H9 (cell line): ENCODE data around the gene DOK6. TPM values are rescaled to one million over a fixed set of nuclear protein-coding genes. Genes with fewer than 3 reads are reported as not detected.
A peak's percentile ranks its signal among the peaks of the same experiment; 100 is the strongest.

Experiments
- DNase-seq: peaks from one replicate; pipeline ENCODE4 v3.0.0-alpha.2; 2017
- H2AFZ ChIP-seq: one replicate; pipeline ENCODE4 v1.6.1; 2013; ENCODE audit warnings: mild to moderate bottlenecking, low read length, control low read depth, moderate library complexity
- H2AK5ac ChIP-seq: 2 replicates; pipeline ENCODE4 v1.6.1; 2013; ENCODE audit warnings: low read length, control low read depth, mixed read lengths; ENCODE audit not compliant: insufficient read length
- H2BK120ac ChIP-seq: one replicate; pipeline ENCODE4 v1.6.1; 2013; ENCODE audit warnings: low read depth, mild to moderate bottlenecking, low read length, control low read depth, inconsistent platforms; ENCODE audit not compliant: poor library complexity, severe bottlenecking
- H2BK12ac ChIP-seq: 2 replicates; pipeline ENCODE4 v1.6.1; 2013; ENCODE audit warnings: low read length, control low read depth, mixed read lengths, low read depth; ENCODE audit not compliant: insufficient read length
- H2BK15ac ChIP-seq: 2 replicates; pipeline ENCODE4 v1.6.1; 2013; ENCODE audit warnings: low read depth, low read length, control low read depth
- H2BK20ac ChIP-seq: one replicate; pipeline ENCODE4 v1.6.1; 2013; ENCODE audit warnings: low read depth, mild to moderate bottlenecking, low read length, control low read depth, inconsistent platforms; ENCODE audit not compliant: poor library complexity, severe bottlenecking
- H2BK5ac ChIP-seq: 2 replicates; pipeline ENCODE4 v1.6.1; 2013; ENCODE audit warnings: low read length, control low read depth, mixed read lengths; ENCODE audit not compliant: insufficient read length
- H3K14ac ChIP-seq: 2 replicates; pipeline ENCODE4 v1.6.1; 2013; ENCODE audit warnings: low read length, control low read depth; ENCODE audit not compliant: insufficient read depth
- H3K18ac ChIP-seq: 2 replicates; pipeline ENCODE4 v1.6.1; 2013; ENCODE audit warnings: low read depth, mild to moderate bottlenecking, mixed read lengths, low read length, control low read depth; ENCODE audit not compliant: insufficient read length
- H3K23ac ChIP-seq: 2 replicates; pipeline ENCODE4 v1.6.1; 2013; ENCODE audit warnings: low read length, control low read depth, mixed read lengths, low read depth; ENCODE audit not compliant: insufficient read length
- H3K23me2 ChIP-seq: 2 replicates; pipeline ENCODE4 v1.6.1; 2013; ENCODE audit warnings: low read depth, mild to moderate bottlenecking, mixed read lengths, low read length, control low read depth; ENCODE audit not compliant: insufficient read length, poor library complexity, severe bottlenecking
- H3K27ac ChIP-seq: 2 replicates; pipeline ENCODE4 v1.5.1; 2013; ENCODE audit warnings: low read length, control low read depth, mixed read lengths, low read depth; ENCODE audit not compliant: insufficient read length
- H3K27me3 ChIP-seq: 2 replicates; pipeline ENCODE4 v1.6.1; 2013; ENCODE audit warnings: low read length, control low read depth, inconsistent platforms; ENCODE audit not compliant: insufficient read depth
- H3K4ac ChIP-seq: 2 replicates; pipeline ENCODE4 v1.6.1; 2013; ENCODE audit warnings: low read depth, mild to moderate bottlenecking, control low read depth, inconsistent platforms, low read length, moderate library complexity
- H3K4me1 ChIP-seq: 2 replicates; pipeline ENCODE4 v1.6.1; 2013; ENCODE audit warnings: low read length, control low read depth, inconsistent platforms; ENCODE audit not compliant: insufficient read depth
- H3K4me2 ChIP-seq: 2 replicates; pipeline ENCODE4 v1.6.1; 2013; ENCODE audit warnings: low read length, control low read depth, mixed read lengths; ENCODE audit not compliant: insufficient read length, insufficient read depth
- H3K56ac ChIP-seq: 2 replicates; pipeline ENCODE4 v1.6.1; 2013; ENCODE audit warnings: low read depth, mild to moderate bottlenecking, mixed read lengths, low read length, control low read depth; ENCODE audit not compliant: insufficient read length
- H3K79me1 ChIP-seq: 2 replicates; pipeline ENCODE4 v1.6.1; 2013; ENCODE audit warnings: low read depth, mild to moderate bottlenecking, moderate library complexity, low read length, control low read depth, inconsistent platforms; ENCODE audit not compliant: insufficient read depth, poor library complexity, severe bottlenecking
- H3K79me2 ChIP-seq: 2 replicates; pipeline ENCODE4 v1.6.1; 2013; ENCODE audit warnings: low read length, control low read depth, inconsistent platforms; ENCODE audit not compliant: insufficient read depth
- H3K9ac ChIP-seq: 2 replicates; pipeline ENCODE4 v1.6.1; 2013; ENCODE audit warnings: low read length, control low read depth, mixed read lengths; ENCODE audit not compliant: insufficient read length; ENCODE audit errors: extremely low read depth
- H3K9me3 ChIP-seq: one replicate; pipeline ENCODE4 v1.6.1; 2013; ENCODE audit warnings: low read depth, low read length, inconsistent platforms; ENCODE audit not compliant: control insufficient read depth
- H3T11ph ChIP-seq: one replicate; pipeline ENCODE4 v1.6.1; 2013; ENCODE audit warnings: mild to moderate bottlenecking, low read length, control low read depth, inconsistent platforms
- H4K20me1 ChIP-seq: one replicate; pipeline ENCODE4 v1.6.1; 2013; ENCODE audit not compliant: control insufficient read depth, insufficient read length, insufficient read depth
- H4K5ac ChIP-seq: 2 replicates; pipeline ENCODE4 v1.6.1; 2013; ENCODE audit warnings: low read depth, mild to moderate bottlenecking, mixed read lengths, low read length, control low read depth; ENCODE audit not compliant: insufficient read length
- H4K8ac ChIP-seq: replicated peaks from 2 replicates; pipeline ENCODE4 v1.6.1; 2013; ENCODE audit warnings: low read length, control low read depth, mixed read lengths, low read depth; ENCODE audit not compliant: insufficient read length
- H4K91ac ChIP-seq: 2 replicates; pipeline ENCODE4 v1.6.1; 2013; ENCODE audit warnings: low read depth, mild to moderate bottlenecking, moderate library complexity, mixed read lengths, low read length, control low read depth; ENCODE audit not compliant: insufficient read length
- H3K27ac Mint-ChIP-seq, 3 experiments: 2 replicates in 2 of 3; 3 replicates in 1 of 3; pipeline ENCODE4 v1.8.0; 2020 to 2021; ENCODE audit warnings: mixed read lengths in 3 of 3, mild to moderate bottlenecking in 1 of 3, moderate library complexity in 1 of 3
- H3K27me3 Mint-ChIP-seq: 2 replicates; pipeline ENCODE4 v1.8.0; 2021; ENCODE audit warnings: low read depth, mild to moderate bottlenecking, moderate library complexity, mixed read lengths
- H3K36me3 Mint-ChIP-seq, 3 experiments: 2 replicates in 2 of 3; 3 replicates in 1 of 3; pipeline ENCODE4 v1.8.0; 2020 to 2021; ENCODE audit warnings: low read depth in 3 of 3, mixed read lengths in 3 of 3; ENCODE audit not compliant: insufficient read depth in 1 of 3
- H3K4me1 Mint-ChIP-seq, 2 experiments: 2 replicates each; pipeline ENCODE4 v1.8.0; 2020; ENCODE audit warnings: mixed read lengths in 2 of 2
- H3K4me3 Mint-ChIP-seq, 2 experiments: 2 replicates in 1 of 2; 3 replicates in 1 of 2; pipeline ENCODE4 v1.8.0; 2020 to 2021; ENCODE audit warnings: mild to moderate bottlenecking in 2 of 2, mixed read lengths in 2 of 2, moderate library complexity in 1 of 2
- H3K9me3 Mint-ChIP-seq, 2 experiments: 2 replicates in 1 of 2; 3 replicates in 1 of 2; pipeline ENCODE4 v1.8.0; 2020; ENCODE audit warnings: mild to moderate bottlenecking in 2 of 2, mixed read lengths in 2 of 2, moderate library complexity in 1 of 2
- CTCF ChIP-seq: fragments of 200-600 bp; sonication (generic); conservative IDR thresholded peaks from 3 replicates; pipeline ENCODE4 v1.8.0; 2021; ENCODE audit warnings: antibody characterized with exemption, mild to moderate bottlenecking
- WGBS: extraction: QIAGEN DNeasy Blood & Tissue Kit; methylation state at CpG from one replicate; pipeline ENCODE4 v1.1.7; 2013; ENCODE audit warnings: missing lambda C conversion rate, low lambda C conversion rate, mixed read lengths; ENCODE audit not compliant: insufficient read length; ENCODE audit errors: extremely low coverage; 5-methylcytosine and 5-hydroxymethylcytosine counted together
- total RNA-seq: library from RNA; stranded (reverse); gene quantifications from 2 replicates; pipeline ENCODE4 v1.2.1, GENCODE V29; 2021

DOK6 gene
- total RNA-seq, 1 experiment from 2014 or later, result 0.20 TPM

- no peaks in the 10 kb centered on the region for H3K36me3 Mint-ChIP-seq
- H2AFZ ChIP-seq, result peak overlapping the region; percentile 82
These were observed 84.2 kb downstream of the DOK6 start for GRCh38 chr18:69484699-69485396.

More at GRCh38 chr18:69484699-69485396, 84.2 kb downstream of the DOK6 start:
- Histone ChIP-seq H3K4ac (no peak overlapping the region), H4K91ac (no peak overlapping the region), H4K8ac (no peak overlapping the region), H3K9ac (no peak overlapping the region), H3K27me3 (no peaks in the 10 kb centered on the region), H2BK120ac (no peak overlapping the region), H2BK20ac (no peak overlapping the region), H4K5ac (no peak overlapping the region), H3K9me3 (no peaks in the 10 kb centered on the region), H3K4me2 (no peak overlapping the region), H3K27ac (no peak overlapping the region), H3K79me1 (no peaks in the 10 kb centered on the region), H2AK5ac (no peak overlapping the region), H2BK5ac (no peak overlapping the region), H3K56ac (no peak overlapping the region), H2BK15ac (no peak overlapping the region), H3K23me2 (no peaks in the 10 kb centered on the region), H3T11ph (no peak overlapping the region), H3K79me2 (no peaks in the 10 kb centered on the region), H2BK12ac (no peak overlapping the region), H3K23ac (no peak overlapping the region), H3K14ac (no peak overlapping the region), H3K18ac (no peak overlapping the region), H3K4me1 (no peaks in the 10 kb centered on the region), H4K20me1 (no peaks in the 10 kb centered on the region)
- H3K9me3 Mint-ChIP-seq, result no peaks in the 10 kb centered on the region
- H3K4me3 Mint-ChIP-seq, result no peak overlapping the region
- no peak for DNase-seq
- WGBS, result no CpG with 5 or more reads among the region's 6 CpGs
- H3K4me1 Mint-ChIP-seq, result peaks cover 5 to 6% of the 10 kb centered on the region in 2 experiments
- H3K27ac Mint-ChIP-seq, result peak overlapping the region; percentile 2 to 27 (median 23); a peak in 4 of 7 replicates
- no peaks in the 10 kb centered on the region; the same call in 1 of the 2 replicates for H3K27me3 Mint-ChIP-seq
- peak; percentile 45; the same call in 2 of the 3 replicates for TF ChIP-seq CTCF
